ENCODE measurements around the gene NLK.

DNA sequence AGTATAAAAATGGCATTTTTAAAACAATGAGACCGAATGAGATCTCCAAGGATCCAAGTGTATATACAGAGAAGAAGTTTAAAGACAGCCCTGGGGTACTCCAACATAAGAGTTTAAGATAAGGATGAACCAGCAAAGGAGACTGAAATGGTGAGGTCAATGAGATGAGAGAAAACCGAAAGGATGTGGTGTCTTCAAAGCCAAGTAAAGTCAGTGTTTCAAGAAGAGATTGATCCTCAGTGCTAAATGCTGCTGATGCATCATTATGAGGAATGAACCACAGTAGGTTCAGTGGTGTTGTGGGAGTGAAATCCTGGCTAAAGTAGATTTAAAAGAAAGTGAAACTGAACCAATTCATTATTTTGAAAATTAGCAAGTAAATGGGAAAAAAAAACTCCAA is 38.1 kb upstream of the NLK start:
- TF ChIP-seq, protein P1, sequence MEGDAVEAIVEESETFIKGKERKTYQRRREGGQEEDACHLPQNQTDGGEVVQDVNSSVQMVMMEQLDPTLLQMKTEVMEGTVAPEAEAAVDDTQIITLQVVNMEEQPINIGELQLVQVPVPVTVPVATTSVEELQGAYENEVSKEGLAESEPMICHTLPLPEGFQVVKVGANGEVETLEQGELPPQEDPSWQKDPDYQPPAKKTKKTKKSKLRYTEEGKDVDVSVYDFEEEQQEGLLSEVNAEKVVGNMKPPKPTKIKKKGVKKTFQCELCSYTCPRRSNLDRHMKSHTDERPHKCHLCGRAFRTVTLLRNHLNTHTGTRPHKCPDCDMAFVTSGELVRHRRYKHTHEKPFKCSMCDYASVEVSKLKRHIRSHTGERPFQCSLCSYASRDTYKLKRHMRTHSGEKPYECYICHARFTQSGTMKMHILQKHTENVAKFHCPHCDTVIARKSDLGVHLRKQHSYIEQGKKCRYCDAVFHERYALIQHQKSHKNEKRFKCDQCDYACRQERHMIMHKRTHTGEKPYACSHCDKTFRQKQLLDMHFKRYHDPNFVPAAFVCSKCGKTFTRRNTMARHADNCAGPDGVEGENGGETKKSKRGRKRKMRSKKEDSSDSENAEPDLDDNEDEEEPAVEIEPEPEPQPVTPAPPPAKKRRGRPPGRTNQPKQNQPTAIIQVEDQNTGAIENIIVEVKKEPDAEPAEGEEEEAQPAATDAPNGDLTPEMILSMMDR (IDR thresholded peaks at IDR 0.05; ENCODE audit: insufficient read depth, low read depth, low read length) = no peak
- TF ChIP-seq EZH2 (IDR thresholded peaks at IDR 0.05; ENCODE audit: insufficient read depth, low read length) = no peak

Measured in astrocyte (in vitro differentiated cells and primary cell).